SU-DHL-6 (cell line): Measurements from ENCODE around the gene FFAR3.

Experiments used
- EZH2phosphoT487 ChIP-seq: fragments of 200-600 bp; sonication (generic), shearing (Covaris generic); conservative IDR thresholded peaks from 2 replicates; pipeline ENCODE4 v1.6.1; 2018; ENCODE audit warnings: mild to moderate bottlenecking, antibody characterized with exemption, low read length, moderate library complexity, mixed read lengths
- TF ChIP-seq, protein P1 (sequence below): fragments of 200-600 bp; sonication (generic); IDR thresholded peaks from one replicate; pipeline ENCODE4 v1.5.1; 2017; ENCODE audit warnings: antibody characterized with exemption, mild to moderate bottlenecking, low read length, moderate library complexity; ENCODE audit not compliant: insufficient read depth, poor library complexity, severe bottlenecking

DNA sequence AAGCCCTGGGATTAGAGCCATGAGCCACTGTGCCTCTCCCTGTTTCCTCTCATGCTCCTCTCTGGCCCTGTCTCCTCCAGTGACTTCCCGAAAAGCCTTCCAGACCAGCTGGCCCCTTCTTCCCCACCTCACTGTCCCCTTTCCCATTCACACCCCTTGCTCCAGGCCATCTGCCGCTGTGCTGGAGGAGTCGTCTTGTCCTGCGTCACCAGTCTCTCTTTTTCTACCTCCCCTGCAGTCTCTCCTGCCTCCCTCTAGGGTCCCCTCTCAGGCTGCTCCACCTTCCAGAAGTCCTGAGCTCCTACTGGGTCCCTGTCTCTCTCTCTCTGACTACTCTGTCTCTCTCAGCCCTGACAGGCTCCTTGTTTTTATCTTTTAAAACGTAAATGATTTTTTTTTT, 15.8 kb upstream of the FFAR3 start:
- TF ChIP-seq, protein P1, sequence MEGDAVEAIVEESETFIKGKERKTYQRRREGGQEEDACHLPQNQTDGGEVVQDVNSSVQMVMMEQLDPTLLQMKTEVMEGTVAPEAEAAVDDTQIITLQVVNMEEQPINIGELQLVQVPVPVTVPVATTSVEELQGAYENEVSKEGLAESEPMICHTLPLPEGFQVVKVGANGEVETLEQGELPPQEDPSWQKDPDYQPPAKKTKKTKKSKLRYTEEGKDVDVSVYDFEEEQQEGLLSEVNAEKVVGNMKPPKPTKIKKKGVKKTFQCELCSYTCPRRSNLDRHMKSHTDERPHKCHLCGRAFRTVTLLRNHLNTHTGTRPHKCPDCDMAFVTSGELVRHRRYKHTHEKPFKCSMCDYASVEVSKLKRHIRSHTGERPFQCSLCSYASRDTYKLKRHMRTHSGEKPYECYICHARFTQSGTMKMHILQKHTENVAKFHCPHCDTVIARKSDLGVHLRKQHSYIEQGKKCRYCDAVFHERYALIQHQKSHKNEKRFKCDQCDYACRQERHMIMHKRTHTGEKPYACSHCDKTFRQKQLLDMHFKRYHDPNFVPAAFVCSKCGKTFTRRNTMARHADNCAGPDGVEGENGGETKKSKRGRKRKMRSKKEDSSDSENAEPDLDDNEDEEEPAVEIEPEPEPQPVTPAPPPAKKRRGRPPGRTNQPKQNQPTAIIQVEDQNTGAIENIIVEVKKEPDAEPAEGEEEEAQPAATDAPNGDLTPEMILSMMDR = no peak
- no peak for TF ChIP-seq EZH2phosphoT487
